Measurements from ENCODE around the gene TMEM181.

DNA sequence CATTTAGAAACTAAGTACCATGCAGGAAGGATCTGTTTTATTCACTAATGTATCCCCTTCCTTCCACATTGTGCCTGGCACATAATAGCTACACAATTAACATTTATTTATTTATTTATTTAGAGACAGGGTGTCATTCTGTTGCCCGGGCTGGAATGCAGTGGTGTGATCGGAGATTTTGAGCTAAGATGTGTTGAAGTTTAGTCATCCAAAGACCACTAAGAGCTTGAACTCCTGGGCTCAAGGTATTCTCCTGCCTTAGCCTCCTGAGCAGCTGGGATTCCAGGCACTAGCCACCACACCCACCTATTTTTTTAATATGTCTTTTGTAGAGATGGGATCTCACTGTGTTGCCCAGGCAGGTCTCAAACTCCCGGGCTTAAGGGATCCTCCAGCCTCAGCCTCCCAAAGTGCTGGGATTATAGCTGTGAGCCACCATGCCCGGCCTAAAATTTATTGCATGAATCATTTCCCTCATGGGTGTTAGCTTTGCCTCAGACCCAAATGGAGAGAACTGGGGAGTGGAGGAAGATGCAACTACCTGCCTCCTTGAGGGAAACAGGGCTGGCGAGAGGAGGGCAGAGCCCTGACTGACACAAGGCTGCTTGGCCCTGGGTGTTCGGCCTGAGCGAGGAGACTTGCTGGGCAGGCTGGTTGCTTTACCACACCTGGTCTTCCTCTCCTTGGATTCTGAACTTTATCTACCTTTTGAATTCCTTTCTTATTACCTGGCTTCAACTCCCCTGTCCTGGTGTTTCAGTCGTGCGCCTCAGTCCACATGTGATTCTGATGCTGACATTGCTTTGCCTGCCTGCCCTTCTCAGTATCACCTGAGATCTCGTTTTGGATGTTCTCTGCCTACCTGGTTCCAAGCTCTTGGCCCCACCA, 86.4 kb downstream of the TMEM181 start:
- TF ChIP-seq CTCF (IDR thresholded peaks at IDR 0.05) = no peak
- no peak for TF ChIP-seq POLR2A (IDR thresholded peaks at IDR 0.05)
